H1 (cell line): Measurements from ENCODE around the gene NELFE. TPM values are rescaled to one million over a fixed set of nuclear protein-coding genes. Genes with fewer than 3 reads are reported as not detected.

Experiments
- CTCF ChIA-PET: fragments of 300-600 bp; sonication (Branson Sonifier 250); formaldehyde crosslinking; loops from one replicate; lab custom pipeline; 2021; ENCODE audit not compliant: partially characterized antibody; lab: Charles Lee
- POLR2A ChIA-PET: fragments of 300-600 bp; sonication (Branson Sonifier 250); formaldehyde crosslinking; loops from one replicate; lab custom pipeline; 2021; ENCODE audit warnings: inconsistent platforms; ENCODE audit not compliant: partially characterized antibody; lab: Charles Lee
- DNase-seq, 2 experiments: peaks; one replicate each; pipeline versions ENCODE4 v3.0.0 to v3.0.0-alpha.2; 2010 to 2022; ENCODE audit warnings: low spot score in 2 of 2, low read depth in 1 of 2, mixed read lengths in 1 of 2
- FAIRE-seq: peaks from 2 replicates; lab custom pipeline; 2011; peaks lifted over from hg19 to GRCh38; lab: Jason Lieb, UNC
- H2AFZ ChIP-seq: 2 replicates; pipeline ENCODE4 v1.8.1; 2012; ENCODE audit warnings: low read length, inconsistent platforms
- H2AK5ac ChIP-seq: 2 replicates; pipeline ENCODE4 v1.6.1; 2013; ENCODE audit warnings: low read depth, low read length
- H2BK120ac ChIP-seq: replicated peaks from 2 replicates; pipeline ENCODE3; 2013; ENCODE audit warnings: low read depth, low read length, inconsistent platforms
- H2BK12ac ChIP-seq: 2 replicates; pipeline ENCODE4 v1.6.1; 2013; ENCODE audit warnings: low read depth, low read length
- H2BK15ac ChIP-seq: 2 replicates; pipeline ENCODE4 v1.6.1; 2013; ENCODE audit warnings: low read length
- H2BK20ac ChIP-seq: 2 replicates; pipeline ENCODE4 v1.6.1; 2013; ENCODE audit warnings: low read length
- H2BK5ac ChIP-seq: 2 replicates; pipeline ENCODE4 v1.6.1; 2013; ENCODE audit warnings: low read depth, low read length
- H3K14ac ChIP-seq: 2 replicates; pipeline ENCODE4 v1.6.1; 2013; ENCODE audit warnings: inconsistent platforms; ENCODE audit not compliant: insufficient read length
- H3K18ac ChIP-seq: 2 replicates; pipeline ENCODE4 v1.6.1; 2013; ENCODE audit warnings: low read length; ENCODE audit errors: extremely low read depth
- H3K23ac ChIP-seq: 2 replicates; pipeline ENCODE4 v1.6.1; 2013; ENCODE audit warnings: inconsistent platforms; ENCODE audit not compliant: insufficient read length
- H3K23me2 ChIP-seq: 2 replicates; pipeline ENCODE4 v1.6.1; 2013; ENCODE audit warnings: low read depth, low read length
- H3K27ac ChIP-seq: 2 replicates; pipeline ENCODE4 v1.6.1; 2011; ENCODE audit warnings: low read depth, low read length, inconsistent platforms
- H3K27me3 ChIP-seq, 4 experiments: replicated peaks in 1 of 4; 1 replicate in 1 of 4; 2 replicates in 3 of 4; pipeline versions ENCODE4 v1.6.1 to v1.8.1; 2011 to 2013; ENCODE audit warnings: low read length in 3 of 4, mild to moderate bottlenecking in 3 of 4, inconsistent platforms in 2 of 4, mixed read lengths in 2 of 4, moderate library complexity in 1 of 4; ENCODE audit not compliant: control insufficient read depth in 3 of 4, insufficient read depth in 3 of 4; ENCODE audit errors: extremely low read depth in 1 of 4
- H3K36me3 ChIP-seq, 4 experiments: 2 replicates each; pipeline versions ENCODE4 v1.6.1 to v1.8.1; 2011 to 2013; ENCODE audit warnings: mild to moderate bottlenecking in 4 of 4, low read length in 3 of 4, moderate library complexity in 2 of 4, control low read depth in 1 of 4, inconsistent platforms in 1 of 4; ENCODE audit not compliant: insufficient read depth in 4 of 4, control insufficient read depth in 2 of 4
- H3K4ac ChIP-seq: replicated peaks from 2 replicates; pipeline ENCODE3; 2013; ENCODE audit warnings: low read length, low read depth, mixed read lengths, inconsistent platforms; ENCODE audit not compliant: insufficient read length
- H3K4me1 ChIP-seq, 4 experiments: replicated peaks in 1 of 4; 1 replicate in 1 of 4; 2 replicates in 3 of 4; pipeline versions ENCODE4 v1.6.1 to v1.8.1; 2011 to 2013; ENCODE audit warnings: low read length in 3 of 4, inconsistent platforms in 2 of 4, mixed read lengths in 1 of 4; ENCODE audit not compliant: insufficient read depth in 4 of 4, control insufficient read depth in 3 of 4
- H3K4me2 ChIP-seq, 2 experiments: 2 replicates each; pipeline versions ENCODE4 v1.6.1 to v1.8.1; 2011 to 2013; ENCODE audit warnings: low read depth in 2 of 2, low read length in 2 of 2, control low read depth in 1 of 2, inconsistent platforms in 1 of 2, mild to moderate bottlenecking in 1 of 2; ENCODE audit not compliant: insufficient read depth in 1 of 2
- H3K4me3 ChIP-seq, 4 experiments: fragments of 200-600, 300-600 bp in 1 of 4; sonication (generic), shearing (Covaris generic), sonication (Bioruptor Twin) in 1 of 4; 2 replicates each; pipeline versions ENCODE4 v1.5.1 to v1.8.1; 2011 to 2016; ENCODE audit warnings: low read length in 4 of 4, low read depth in 3 of 4, control low read depth in 2 of 4, inconsistent platforms in 2 of 4, mild to moderate bottlenecking in 2 of 4, mixed read lengths in 1 of 4, moderate library complexity in 1 of 4; ENCODE audit not compliant: insufficient read depth in 2 of 4; ENCODE audit errors: extremely low read depth in 1 of 4
- H3K56ac ChIP-seq: replicated peaks from 2 replicates; pipeline ENCODE3; 2013; ENCODE audit warnings: low read depth, mild to moderate bottlenecking, mixed read lengths, low read length, inconsistent platforms; ENCODE audit not compliant: insufficient read length
- H3K79me1 ChIP-seq: 2 replicates; pipeline ENCODE4 v1.6.1; 2013; ENCODE audit warnings: low read depth, low read length, control low read depth
- H3K79me2 ChIP-seq, 2 experiments: 2 replicates each; pipeline versions ENCODE4 v1.6.1 to v1.8.1; 2012 to 2013; ENCODE audit warnings: low read length in 2 of 2, mild to moderate bottlenecking in 2 of 2, inconsistent platforms in 1 of 2; ENCODE audit not compliant: insufficient read depth in 2 of 2, control insufficient read depth in 1 of 2
- H3K9ac ChIP-seq, 4 experiments: replicated peaks in 1 of 4; 1 replicate in 1 of 4; 2 replicates in 3 of 4; pipeline versions ENCODE4 v1.6.1 to v1.8.1; 2011 to 2013; ENCODE audit warnings: low read depth in 3 of 4, low read length in 3 of 4, control low read depth in 2 of 4, mild to moderate bottlenecking in 2 of 4, moderate library complexity in 2 of 4, inconsistent platforms in 1 of 4; ENCODE audit errors: extremely low read depth in 1 of 4
- H3K9me3 ChIP-seq, 2 experiments: 2 replicates each; pipeline versions ENCODE4 v1.6.1 to v1.8.1; 2012 to 2013; ENCODE audit warnings: mild to moderate bottlenecking in 2 of 2, moderate library complexity in 2 of 2, control low read depth in 1 of 2, inconsistent platforms in 1 of 2, low read depth in 1 of 2, low read length in 1 of 2, mixed read lengths in 1 of 2; ENCODE audit not compliant: insufficient read depth in 2 of 2
- H4K20me1 ChIP-seq, 2 experiments: replicated peaks in 1 of 2; 2 replicates each; pipeline versions ENCODE3 to v1.8.1; 2011 to 2013; ENCODE audit warnings: inconsistent platforms in 2 of 2, low read length in 2 of 2, mild to moderate bottlenecking in 1 of 2; ENCODE audit not compliant: insufficient read depth in 2 of 2, control insufficient read depth in 1 of 2
- H4K5ac ChIP-seq: 2 replicates; pipeline ENCODE4 v1.6.1; 2013; ENCODE audit warnings: low read length, low read depth, mixed read lengths, inconsistent platforms; ENCODE audit not compliant: insufficient read length
- H4K8ac ChIP-seq: 2 replicates; pipeline ENCODE4 v1.8.0; 2013; ENCODE audit warnings: mild to moderate bottlenecking, moderate library complexity, low read length, inconsistent platforms; ENCODE audit not compliant: insufficient read depth; ENCODE audit errors: extremely low read depth
- H4K91ac ChIP-seq: replicated peaks from 2 replicates; pipeline ENCODE3; 2013; ENCODE audit warnings: low read length, mixed read lengths, inconsistent platforms; ENCODE audit not compliant: insufficient read length
- ASH2L ChIP-seq: fragments of 200-600, 300-600 bp; sonication (generic); IDR thresholded peaks from one replicate; pipeline ENCODE4 v1.7.1; 2017; ENCODE audit warnings: low read length
- BACH1 ChIP-seq: IDR thresholded peaks from 2 replicates; pipeline ENCODE4 v1.6.1; 2012; ENCODE audit warnings: low read length, improper control_type of control experiment
- BRCA1 ChIP-seq: IDR thresholded peaks from 2 replicates; pipeline ENCODE4 v1.6.1; 2012; ENCODE audit warnings: low read depth, low read length, improper control_type of control experiment
- CTBP2 ChIP-seq: IDR thresholded peaks from 2 replicates; pipeline ENCODE4 v1.7.0; 2011; ENCODE audit warnings: borderline replicate concordance, mild to moderate bottlenecking, moderate library complexity, mixed read lengths, low read length; ENCODE audit not compliant: insufficient read depth, insufficient read length
- FOSL1 ChIP-seq: IDR thresholded peaks from 2 replicates; pipeline ENCODE4 v1.6.1; 2011; ENCODE audit warnings: mild to moderate bottlenecking, low read depth, low read length, moderate library complexity; ENCODE audit not compliant: insufficient read depth
- GABPA ChIP-seq: IDR thresholded peaks from 2 replicates; pipeline ENCODE4 v1.6.1; 2011; ENCODE audit warnings: mild to moderate bottlenecking, low read length, moderate library complexity, borderline replicate concordance; ENCODE audit not compliant: insufficient read depth
- PHF8 ChIP-seq: fragments of 200-600 bp; sonication (generic); conservative IDR thresholded peaks from 2 replicates; pipeline ENCODE4 v1.7.1; 2012; ENCODE audit warnings: low read depth, mild to moderate bottlenecking, inconsistent platforms, low read length, moderate library complexity
- RNF2 ChIP-seq: fragments of 200-900, 300-1000 bp; sonication (generic); IDR thresholded peaks from 2 replicates; pipeline ENCODE4 v1.7.1; 2016; ENCODE audit warnings: borderline replicate concordance, low read depth, mild to moderate bottlenecking, antibody characterized with exemption, low read length; ENCODE audit not compliant: poor library complexity, severe bottlenecking; ENCODE audit errors: missing control alignments
- SIX5 ChIP-seq: IDR thresholded peaks from 2 replicates; pipeline ENCODE4 v1.6.1; 2011; ENCODE audit warnings: mild to moderate bottlenecking, low read depth, low read length
- SRF ChIP-seq: IDR thresholded peaks from 2 replicates; pipeline ENCODE4 v1.6.1; 2011; ENCODE audit warnings: mild to moderate bottlenecking, low read depth, low read length, moderate library complexity
- TAF1 ChIP-seq: IDR thresholded peaks from 2 replicates; pipeline ENCODE4 v1.6.1; 2011; ENCODE audit warnings: mild to moderate bottlenecking, low read depth, low read length
- WGBS, 2 experiments: shearing (Covaris generic) in 1 of 2; methylation state at CpG; one replicate each; pipeline versions ENCODE4 v1.1.6 to v1.1.7; 2013 to 2015; ENCODE audit warnings: low lambda C conversion rate in 2 of 2, mixed read lengths in 2 of 2, inconsistent platforms in 1 of 2, low coverage in 1 of 2, missing lambda C conversion rate in 1 of 2; ENCODE audit not compliant: insufficient replicate concordance in 2 of 2, insufficient coverage in 1 of 2, insufficient read length in 1 of 2; ENCODE audit errors: extremely low coverage in 1 of 2, missing lambda C conversion rate in 1 of 2; 5-methylcytosine and 5-hydroxymethylcytosine counted together
- polyA plus RNA-seq, 7 experiments: library from polyadenylated mRNA; depleted of rRNA in 3 of 7; stranded (reverse) in 5 of 7; unstranded in 2 of 7; fragments of >200 nt in 5 of 7; fragments of 200-250 nt in 2 of 7; gene quantifications; 1 replicate in 5 of 7; 2 replicates in 1 of 7; 4 replicates in 1 of 7; pipeline versions ENCODE4 v1.2.1 to v1.2.3, GENCODE V29; 2011 to 2013; ENCODE audit warnings: missing spikeins in 2 of 7, mixed read lengths in 2 of 7
- total RNA-seq: library from RNA; stranded (reverse); fragmentation: NEBNext Ultra II Directional; extraction: Animal tissue kit (Norgen Biotek cat#: 25700); gene quantifications from 2 replicates; pipeline ENCODE4 v1.2.1, GENCODE V29; 2021

The NELFE gene
- total and polyA plus RNA-seq, 2 of the 8 experiments (the other 6 are each of a cell fraction or from before 2014, with no cell fraction given): 49.2 to 71.5 TPM

- H2BK15ac ChIP-seq: no peak overlapping the region
- no peak overlapping the region for H2BK12ac ChIP-seq
- no peaks in the 10 kb centered on the region for H3K9me3 ChIP-seq
- DNase-seq (no peak), FAIRE-seq (no peak)
- 90% methylated on average over 22 of the region's 24 CpGs; no CpG with 5 or more reads in 1 of the 2 experiments for WGBS, 2 experiments
- no peak overlapping the region for H2AK5ac ChIP-seq
- POLR2A ChIA-PET: interaction anchor here (0.7 to 16.4 kb wide), 6 partner anchors 6 to 57 kb away, joined by 3 to 279 read pairs (median 12); partner anchors contain the start of genes DXO, NELFE and SKIC2
- H3K23ac ChIP-seq: no peak overlapping the region
- H4K8ac ChIP-seq: no peak overlapping the region
- peaks cover 7 to 15% (median 12%) of the 10 kb centered on the region in 4 experiments; a peak in 6 of 8 replicates for H3K36me3 ChIP-seq
- TF ChIP-seq GABPA: no peak
- no peak for TF ChIP-seq BACH1
- TF ChIP-seq PHF8: no peak
- no peak for TF ChIP-seq SIX5
- TF ChIP-seq SRF: no peak
- no peak for TF ChIP-seq TAF1
- TF ChIP-seq BRCA1: no peak
- no peak for TF ChIP-seq RNF2
- no peak for TF ChIP-seq FOSL1
- TF ChIP-seq CTBP2: no peak
- TF ChIP-seq ASH2L: no peak
- no peak overlapping the region for H4K91ac ChIP-seq
- no peaks in the 10 kb centered on the region for H3K23me2 ChIP-seq
- H3K79me1 ChIP-seq: no peaks in the 10 kb centered on the region
- H4K20me1 ChIP-seq: no peaks in the 10 kb centered on the region
- H4K5ac ChIP-seq: no peak overlapping the region
- no peak overlapping the region for H3K4me2 ChIP-seq
- H3K14ac ChIP-seq: no peak overlapping the region
- H2AFZ ChIP-seq: no peak overlapping the region
- no peak overlapping the region for H2BK5ac ChIP-seq
- no peaks in the 10 kb centered on the region for H3K79me2 ChIP-seq
- no peak overlapping the region for H2BK120ac ChIP-seq
- H3K27me3 ChIP-seq: peaks cover 0 to 11% (median 2%) of the 10 kb centered on the region in 4 experiments; a peak in 3 of 7 replicates
- H3K56ac ChIP-seq: no peak overlapping the region
- no peak overlapping the region for H3K4me3 ChIP-seq
- no peak overlapping the region for H3K27ac ChIP-seq
- no peak overlapping the region for H3K4ac ChIP-seq
- CTCF ChIA-PET: no interaction called here
- H3K18ac ChIP-seq: no peak overlapping the region
- peaks cover 0 to 2% (median 0%) of the 10 kb centered on the region in 4 experiments; a peak in 1 of 7 replicates for H3K4me1 ChIP-seq
- H2BK20ac ChIP-seq: no peak overlapping the region
- no peak overlapping the region for H3K9ac ChIP-seq
Observed at GRCh38 chr6:31947070-31947675, 11.6 kb downstream of the NELFE start.
